ENCODE measurements around the gene DERA. TPM values are rescaled to one million over a fixed set of nuclear protein-coding genes. Genes with fewer than 3 reads are reported as not detected.
A peak's percentile ranks its signal among the peaks of the same experiment; 100 is the strongest.

Gene DERA
- total RNA-seq, 1 experiment from 2014 or later = 43.7 TPM

DNA sequence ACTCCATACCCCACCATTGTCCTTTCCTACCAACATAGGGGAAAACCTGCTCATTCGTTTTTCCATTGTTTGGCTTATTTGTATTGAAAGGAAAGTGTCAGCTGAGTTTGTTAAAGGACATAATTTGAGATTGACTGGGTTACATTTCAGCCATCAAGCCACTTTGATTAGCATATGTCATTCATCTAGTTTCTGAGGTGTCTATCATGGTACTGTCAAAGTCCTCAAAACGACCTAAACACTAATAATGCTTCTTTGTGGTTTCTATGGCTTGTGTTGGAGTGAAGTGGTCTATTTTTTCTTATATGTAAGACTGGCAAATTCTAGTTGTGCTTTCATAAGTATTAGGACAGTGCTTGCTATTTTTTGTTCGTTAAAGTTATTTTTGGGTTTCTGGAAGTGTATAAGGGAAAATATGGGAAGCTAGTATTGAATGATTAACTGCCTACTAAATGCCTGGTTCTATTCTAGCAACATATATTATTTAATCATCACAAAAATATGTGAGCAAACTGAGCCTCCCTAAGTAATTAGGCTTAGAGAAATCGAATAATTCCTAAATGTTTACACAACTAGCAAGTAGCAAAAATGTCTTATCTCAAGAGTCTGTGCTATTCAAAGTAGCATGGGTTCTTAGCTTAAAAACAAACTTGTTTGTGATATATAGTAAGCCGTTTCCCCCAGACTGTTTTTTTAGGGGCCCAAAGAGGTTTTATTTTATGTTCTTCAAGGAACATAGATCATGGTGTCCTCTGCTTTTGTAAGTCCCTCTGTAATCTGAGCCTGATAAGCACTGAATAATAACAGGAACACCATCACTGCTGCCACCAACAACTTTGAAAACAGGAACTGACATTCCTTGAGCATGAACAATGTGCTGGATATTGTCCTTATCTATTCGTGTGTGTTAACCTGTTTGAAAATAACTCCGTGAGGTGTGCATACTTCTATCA is 67.1 kb downstream of the DERA start:
- ChIA-PET CTCF (interaction anchor here (0.6 kb wide), 1 partner anchor 65 kb away, joined by 3 read pairs; no protein-coding TSS in a partner anchor), POLR2A (ENCODE audit: low non-redundant PET) (no interaction called here)
- Histone ChIP-seq H3K4me3 (ENCODE audit: low read depth, low read length, poor library complexity, severe bottlenecking) (no peak overlapping the region), H3K9me3 (ENCODE audit: low read depth, low read length, poor library complexity, severe bottlenecking) (no peaks in the 10 kb centered on the region), H3K27ac (ENCODE audit: low read depth, low read length, poor library complexity, severe bottlenecking) (no peak overlapping the region), H3K36me3 (ENCODE audit: insufficient read depth, low read length, poor library complexity, severe bottlenecking) (no peaks in the 10 kb centered on the region), H3K27me3 (replicated peaks; ENCODE audit: insufficient read depth, low read depth, low read length, poor library complexity) (no peaks in the 10 kb centered on the region), H3K4me1 (ENCODE audit: insufficient read depth, low read length, poor library complexity, severe bottlenecking) (peaks cover 11% of the 10 kb centered on the region)
- BruUV-seq (replicated peaks) = no TSS peak
- no peak for TF ChIP-seq EZH2 (IDR thresholded peaks at IDR 0.05; ENCODE audit: borderline replicate concordance, low read depth, low read length, poor library complexity, severe bottlenecking)
- TF ChIP-seq, protein P1, sequence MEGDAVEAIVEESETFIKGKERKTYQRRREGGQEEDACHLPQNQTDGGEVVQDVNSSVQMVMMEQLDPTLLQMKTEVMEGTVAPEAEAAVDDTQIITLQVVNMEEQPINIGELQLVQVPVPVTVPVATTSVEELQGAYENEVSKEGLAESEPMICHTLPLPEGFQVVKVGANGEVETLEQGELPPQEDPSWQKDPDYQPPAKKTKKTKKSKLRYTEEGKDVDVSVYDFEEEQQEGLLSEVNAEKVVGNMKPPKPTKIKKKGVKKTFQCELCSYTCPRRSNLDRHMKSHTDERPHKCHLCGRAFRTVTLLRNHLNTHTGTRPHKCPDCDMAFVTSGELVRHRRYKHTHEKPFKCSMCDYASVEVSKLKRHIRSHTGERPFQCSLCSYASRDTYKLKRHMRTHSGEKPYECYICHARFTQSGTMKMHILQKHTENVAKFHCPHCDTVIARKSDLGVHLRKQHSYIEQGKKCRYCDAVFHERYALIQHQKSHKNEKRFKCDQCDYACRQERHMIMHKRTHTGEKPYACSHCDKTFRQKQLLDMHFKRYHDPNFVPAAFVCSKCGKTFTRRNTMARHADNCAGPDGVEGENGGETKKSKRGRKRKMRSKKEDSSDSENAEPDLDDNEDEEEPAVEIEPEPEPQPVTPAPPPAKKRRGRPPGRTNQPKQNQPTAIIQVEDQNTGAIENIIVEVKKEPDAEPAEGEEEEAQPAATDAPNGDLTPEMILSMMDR (conservative IDR thresholded peaks at IDR 0.05; ENCODE audit: low read depth, low read length) = no peak
- DNase-seq (ENCODE audit: low spot score) = peak; percentile 4
- intact Hi-C loops (cut with micrococcal nuclease; ENCODE audit: unreplicated experiment) = no loop called here

DNA sequence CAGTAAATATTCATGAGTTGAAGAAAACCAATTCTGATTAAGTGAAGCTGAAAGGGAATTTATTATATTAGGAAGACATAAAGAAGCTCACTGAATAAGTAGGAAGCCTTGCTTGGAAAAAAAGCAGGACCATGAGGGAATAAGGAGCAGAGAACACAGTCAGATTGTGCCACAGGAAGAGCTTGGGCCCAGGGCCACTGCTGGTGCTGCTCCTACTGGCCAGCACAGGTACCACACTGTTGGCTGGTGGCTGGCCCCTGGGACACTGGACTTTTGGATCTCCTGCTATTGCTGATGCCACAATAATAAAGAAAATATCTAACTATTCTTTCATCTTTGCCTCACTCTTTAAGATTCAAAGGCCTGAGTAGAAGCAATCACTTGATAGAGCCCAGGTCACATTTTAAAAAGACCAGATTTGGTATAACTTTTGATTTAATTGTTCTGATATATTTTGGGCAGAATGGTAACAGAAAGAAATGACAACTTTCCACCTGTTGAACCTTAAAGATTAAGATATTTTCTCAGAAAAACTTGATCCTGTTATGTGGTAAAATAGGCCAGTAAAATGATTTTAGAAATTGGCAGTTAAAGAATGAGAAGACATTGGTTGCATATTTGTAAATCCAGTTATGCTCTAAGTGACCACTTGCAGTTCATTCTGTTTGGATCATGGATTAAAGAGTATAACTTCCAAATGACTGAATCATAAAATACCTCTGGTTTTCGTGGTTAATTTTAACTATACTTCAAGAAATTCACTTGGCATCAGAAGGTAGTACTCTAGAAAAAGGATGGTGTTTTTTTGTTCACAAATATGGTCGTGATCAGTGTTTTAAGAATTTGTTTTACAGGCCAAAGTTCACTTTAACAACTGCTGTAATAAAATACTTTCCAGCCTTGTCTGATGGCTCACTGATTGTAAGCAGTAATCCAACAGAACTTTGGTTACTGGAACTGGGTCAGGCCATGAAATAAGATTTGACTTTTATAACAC is 68.3 kb downstream of the DERA start:
- ChIA-PET POLR2A (ENCODE audit: low non-redundant PET) (no interaction called here), CTCF (interaction anchor here (0.6 kb wide), 1 partner anchor 66 kb away, joined by 3 read pairs; no protein-coding TSS in a partner anchor)
- intact Hi-C loops (cut with micrococcal nuclease; ENCODE audit: unreplicated experiment) = loop anchor here (10.0 kb wide), 1 partner anchor 375 kb away; no protein-coding TSS in a partner anchor
- DNase-seq (ENCODE audit: low spot score) = peak; percentile 6
- H3K27me3 ChIP-seq (replicated peaks; ENCODE audit: insufficient read depth, low read depth, low read length, poor library complexity) = no peaks in the 10 kb centered on the region
- no peaks in the 10 kb centered on the region for H3K36me3 ChIP-seq (ENCODE audit: insufficient read depth, low read length, poor library complexity, severe bottlenecking)
- TF ChIP-seq, protein P1 (conservative IDR thresholded peaks at IDR 0.05; ENCODE audit: low read depth, low read length) = peak; percentile 49
- TF ChIP-seq EZH2 (IDR thresholded peaks at IDR 0.05; ENCODE audit: borderline replicate concordance, low read depth, low read length, poor library complexity, severe bottlenecking) = no peak
- no peak overlapping the region for H3K27ac ChIP-seq (ENCODE audit: low read depth, low read length, poor library complexity, severe bottlenecking)
- H3K4me3 ChIP-seq (ENCODE audit: low read depth, low read length, poor library complexity, severe bottlenecking) = no peak overlapping the region
- peaks cover 12% of the 10 kb centered on the region for H3K4me1 ChIP-seq (ENCODE audit: insufficient read depth, low read length, poor library complexity, severe bottlenecking)
- no peaks in the 10 kb centered on the region for H3K9me3 ChIP-seq (ENCODE audit: low read depth, low read length, poor library complexity, severe bottlenecking)
- BruUV-seq (replicated peaks) = no TSS peak

DNA sequence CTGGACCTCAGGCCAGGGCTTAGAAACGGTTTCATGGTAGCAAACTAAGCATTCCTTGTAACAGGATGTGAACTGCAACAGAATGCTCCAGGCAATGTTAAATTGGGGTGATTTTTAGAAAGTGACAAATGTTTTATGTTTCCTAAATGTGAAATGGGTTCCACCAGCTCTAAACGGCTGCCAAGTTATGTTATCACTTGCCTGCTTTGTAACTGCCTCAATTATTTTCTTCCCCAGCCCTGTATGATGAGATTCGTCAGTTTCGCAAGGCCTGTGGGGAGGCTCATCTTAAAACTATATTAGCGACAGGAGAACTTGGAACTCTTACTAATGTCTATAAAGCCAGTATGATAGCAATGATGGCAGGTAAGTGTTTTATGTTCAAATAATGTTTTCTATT is 70.9 kb downstream of the DERA start:
- POLR2A ChIA-PET (ENCODE audit: low non-redundant PET) = no interaction called here
- Histone ChIP-seq H3K4me1 (ENCODE audit: insufficient read depth, low read length, poor library complexity, severe bottlenecking) (peaks cover 12% of the 10 kb centered on the region), H3K4me3 (ENCODE audit: low read depth, low read length, poor library complexity, severe bottlenecking) (no peak overlapping the region), H3K27me3 (replicated peaks; ENCODE audit: insufficient read depth, low read depth, low read length, poor library complexity) (no peaks in the 10 kb centered on the region), H3K9me3 (ENCODE audit: low read depth, low read length, poor library complexity, severe bottlenecking) (no peaks in the 10 kb centered on the region), H3K27ac (ENCODE audit: low read depth, low read length, poor library complexity, severe bottlenecking) (no peak overlapping the region), H3K36me3 (ENCODE audit: insufficient read depth, low read length, poor library complexity, severe bottlenecking) (no peaks in the 10 kb centered on the region)
- CTCF ChIA-PET = no interaction called here
- intact Hi-C loops (cut with micrococcal nuclease; ENCODE audit: unreplicated experiment) = loop anchor here (2.0 to 10.0 kb wide), 2 partner anchors 95 to 373 kb away; no protein-coding TSS in a partner anchor
- peak; percentile 9 for DNase-seq (ENCODE audit: low spot score)
- BruUV-seq (replicated peaks) = no TSS peak
- TF ChIP-seq, protein P1 (conservative IDR thresholded peaks at IDR 0.05; ENCODE audit: low read depth, low read length) = no peak
- TF ChIP-seq EZH2 (IDR thresholded peaks at IDR 0.05; ENCODE audit: borderline replicate concordance, low read depth, low read length, poor library complexity, severe bottlenecking) = no peak

Data from A673 (cell line).